HG03060 (cell line): Measurements from ENCODE around the gene BOLL.
"Not testable (repeated sequence)": the region's sequence is repeated elsewhere in the genome, so short reads cannot be mapped to it uniquely, and the experiment has no call there.

Experiments
- ATAC-seq: cut with Tn5 transposase; IDR thresholded peaks from one replicate; pipeline ENCODE4 v1.9.1; 2021; ENCODE audit warnings: low read depth, moderate number of reproducible peaks; ENCODE audit not compliant: unreplicated experiment

BOLL gene

GRCh38 chr2:197707316-197708213 is 77.6 kb downstream of the BOLL start:
- ATAC-seq, result no peak

GRCh38 chr2:197706839-197707207 is 78.3 kb downstream of the BOLL start:
- no peak for ATAC-seq

GRCh38 chr2:197705912-197706838 is 78.9 kb downstream of the BOLL start:
- no peak for ATAC-seq

GRCh38 chr2:197705121-197705911 is 79.8 kb downstream of the BOLL start, which contains the start of gene MARS2:
TSS of gene MARS2 (plus strand) at chr2:197705369. CDS start at chr2:197705406, 37 bp downstream.
- peak; percentile 53 for ATAC-seq

- ATAC-seq, result peak; percentile 28
Observed at GRCh38 chr2:197704434-197705120, 80.5 kb downstream of the BOLL start.

GRCh38 chr2:197700960-197701359 is 84.2 kb downstream of the BOLL start:
- no peak for ATAC-seq

GRCh38 chr2:197699724-197700123 is 85.4 kb downstream of the BOLL start:
- ATAC-seq, result not testable (repeated sequence)

GRCh38 chr2:197696571-197696970 is 88.5 kb downstream of the BOLL start:
- ATAC-seq, result not testable (repeated sequence)

- not testable (repeated sequence) for ATAC-seq
Observed at GRCh38 chr2:197695971-197696370, 89.1 kb downstream of the BOLL start.

GRCh38 chr2:197695206-197695605 is 89.9 kb downstream of the BOLL start:
- not testable (repeated sequence) for ATAC-seq

- ATAC-seq, result no peak
Observed at GRCh38 chr2:197677483-197677882, 107.6 kb downstream of the BOLL start.

- ATAC-seq, result no peak
Observed at GRCh38 chr2:197677056-197677455, 108.1 kb downstream of the BOLL start.
